ENCODE results near the gene FNDC3B. TPM values are rescaled to one million over a fixed set of nuclear protein-coding genes. Genes with fewer than 3 reads are reported as not detected.

Gene FNDC3B
- total and polyA plus RNA-seq, 9 of the 15 experiments (the other 6 are each of a cell fraction or from before 2014, with no cell fraction given): 7.0 to 35.8 (median 16.2) TPM

DNA sequence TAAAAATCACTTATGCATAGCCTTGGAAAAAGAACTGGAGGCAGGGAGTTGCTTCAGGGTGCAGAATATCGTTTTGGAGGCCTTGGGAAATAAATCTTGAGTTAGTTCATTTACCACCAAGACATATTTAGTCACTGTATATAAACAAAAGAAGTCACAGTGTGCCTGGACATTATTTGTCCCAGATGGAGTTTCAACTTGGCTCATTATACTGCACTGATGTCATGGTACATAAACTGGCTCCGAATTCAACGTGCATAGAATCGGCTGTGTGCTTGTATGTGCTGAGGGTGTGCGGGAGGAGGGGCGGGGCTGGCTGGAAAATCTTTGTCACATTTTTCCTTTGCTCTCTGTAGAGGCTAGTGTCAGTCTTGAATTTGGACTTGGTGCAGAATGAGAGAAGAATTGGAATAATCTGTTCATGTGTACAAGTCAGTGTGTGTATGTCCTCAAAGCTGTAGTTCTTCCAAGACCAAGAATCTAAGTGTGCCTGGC lies 86.6 kb downstream of the FNDC3B start:
- no peak overlapping the region for H3K4me3 ChIP-seq
- ATAC-seq (no peak), FAIRE-seq (no peak), DNase-seq (ENCODE audit: extremely low read depth in 1 of 4, low spot score in 3 of 4) (no peak)
- no peak overlapping the region for H2AFZ ChIP-seq (ENCODE audit: low read depth, low read length)
- H3K4me2 ChIP-seq (ENCODE audit: insufficient read depth, low read length): no peak overlapping the region
- POLR2A ChIA-PET: interaction anchor here (0.9 kb wide), 1 partner anchor 21 kb away, joined by 5 read pairs; no protein-coding TSS in a partner anchor
- intact Hi-C loops (cut with micrococcal nuclease) (no loop called here), in situ Hi-C loops (cut with MboI) (no loop called here)
- peaks cover 4 to 13% of the 10 kb centered on the region in 2 experiments; a peak in 4 of 5 replicates for H3K4me1 ChIP-seq (replicated peaks in 1 of 2; ENCODE audit: control insufficient read depth in 2 of 2, insufficient read depth in 2 of 2, low read length in 2 of 2)
- no TSS peak for BruUV-seq (replicated peaks)
- no peak overlapping the region for H3K27ac ChIP-seq (ENCODE audit: extremely low read depth, low read depth, low read length)
- no peaks in the 10 kb centered on the region for H3K9me1 ChIP-seq (ENCODE audit: control insufficient read depth, insufficient read depth, low read length)
- H3K36me3 ChIP-seq (ENCODE audit: control insufficient read depth, insufficient read depth, low read length): peaks cover 33% of the 10 kb centered on the region; the same call in 2 of the 3 replicates
- WGBS (ENCODE audit: insufficient coverage, low coverage, missing lambda C conversion rate): 70% methylated on average over 6 of the region's 6 CpGs
- no peak overlapping the region for H3K9ac ChIP-seq (ENCODE audit: insufficient read depth in 1 of 2, low read depth in 2 of 2, low read length in 2 of 2)
- peaks cover 26% of the 10 kb centered on the region for H3K79me2 ChIP-seq (ENCODE audit: control insufficient read depth, insufficient read depth, low read length)
- H3K9me3 ChIP-seq (replicated peaks; ENCODE audit: control insufficient read depth, insufficient read depth, low read depth, low read length): 0 out of 2 replicates have a peak, but pooled peaks cover 2% of the 10 kb centered on the region
- no peaks in the 10 kb centered on the region for H3K27me3 ChIP-seq (ENCODE audit: control insufficient read depth in 2 of 2, insufficient read depth in 2 of 2, low read length in 2 of 2)
- TF ChIP-seq ARNT (IDR thresholded peaks at IDR 0.05) (no peak), CBX5 (IDR thresholded peaks at IDR 0.05; ENCODE audit: borderline replicate concordance, low read depth) (no peak), NR3C1 (CRISPR knock-in tag; IDR thresholded peaks at IDR 0.05) (no peak), TBP (optimal IDR thresholded peaks at IDR 0.05; ENCODE audit: low read depth, low read length) (no peak), TFAM (CRISPR knock-in tag; conservative IDR thresholded peaks at IDR 0.05) (no peak), ERF (CRISPR knock-in tag; IDR thresholded peaks at IDR 0.05) (no peak), BRD4 (IDR thresholded peaks at IDR 0.05) (no peak), ZC3H8 (IDR thresholded peaks at IDR 0.05) (no peak), ZNF274 (IDR thresholded peaks at IDR 0.05; ENCODE audit: borderline replicate concordance, low read depth, low read length) (no peak), NFRKB (IDR thresholded peaks at IDR 0.05; ENCODE audit: low read depth) (no peak), ZNF79 (CRISPR knock-in tag; IDR thresholded peaks at IDR 0.05; ENCODE audit: low read depth) (no peak), CREB1 (IDR thresholded peaks at IDR 0.05) (no peak), CREB1 (CRISPR knock-in tag; IDR thresholded peaks at IDR 0.05) (no peak)
- TF ChIP-seq, protein P1, sequence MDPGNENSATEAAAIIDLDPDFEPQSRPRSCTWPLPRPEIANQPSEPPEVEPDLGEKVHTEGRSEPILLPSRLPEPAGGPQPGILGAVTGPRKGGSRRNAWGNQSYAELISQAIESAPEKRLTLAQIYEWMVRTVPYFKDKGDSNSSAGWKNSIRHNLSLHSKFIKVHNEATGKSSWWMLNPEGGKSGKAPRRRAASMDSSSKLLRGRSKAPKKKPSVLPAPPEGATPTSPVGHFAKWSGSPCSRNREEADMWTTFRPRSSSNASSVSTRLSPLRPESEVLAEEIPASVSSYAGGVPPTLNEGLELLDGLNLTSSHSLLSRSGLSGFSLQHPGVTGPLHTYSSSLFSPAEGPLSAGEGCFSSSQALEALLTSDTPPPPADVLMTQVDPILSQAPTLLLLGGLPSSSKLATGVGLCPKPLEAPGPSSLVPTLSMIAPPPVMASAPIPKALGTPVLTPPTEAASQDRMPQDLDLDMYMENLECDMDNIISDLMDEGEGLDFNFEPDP (CRISPR knock-in tag; IDR thresholded peaks at IDR 0.05): no peak
- TF ChIP-seq, protein P2, sequence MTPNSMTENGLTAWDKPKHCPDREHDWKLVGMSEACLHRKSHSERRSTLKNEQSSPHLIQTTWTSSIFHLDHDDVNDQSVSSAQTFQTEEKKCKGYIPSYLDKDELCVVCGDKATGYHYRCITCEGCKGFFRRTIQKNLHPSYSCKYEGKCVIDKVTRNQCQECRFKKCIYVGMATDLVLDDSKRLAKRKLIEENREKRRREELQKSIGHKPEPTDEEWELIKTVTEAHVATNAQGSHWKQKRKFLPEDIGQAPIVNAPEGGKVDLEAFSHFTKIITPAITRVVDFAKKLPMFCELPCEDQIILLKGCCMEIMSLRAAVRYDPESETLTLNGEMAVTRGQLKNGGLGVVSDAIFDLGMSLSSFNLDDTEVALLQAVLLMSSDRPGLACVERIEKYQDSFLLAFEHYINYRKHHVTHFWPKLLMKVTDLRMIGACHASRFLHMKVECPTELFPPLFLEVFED (CRISPR knock-in tag; conservative IDR thresholded peaks at IDR 0.05): no peak
- CTCF ChIA-PET (ENCODE audit: low intra/inter-chr PET ratio): no interaction called here
- H4K20me1 ChIP-seq (replicated peaks; ENCODE audit: control insufficient read depth, insufficient read depth, low read length): peaks cover 4% of the 10 kb centered on the region; the same call in 1 of the 2 replicates
